Astrocyte of the cerebellum (primary cell): Measurements from ENCODE around the gene CYP1A2.

Experiments
- DNase-seq: peaks from one replicate; pipeline ENCODE4 v3.0.0-alpha.2; 2011; ENCODE audit warnings: low read depth
- H3K4me3 ChIP-seq: 2 replicates; pipeline ENCODE4 v1.5.1; 2011; ENCODE audit warnings: mild to moderate bottlenecking, low read depth, low read length, moderate library complexity
- in situ Hi-C: cut with HindIII; loops from 2 replicates; pipeline ENCODE4 v1.10.0; 2017; ENCODE audit warnings: low sequenced_read_pairs
- TF ChIP-seq, protein P1 (sequence below): IDR thresholded peaks from 2 replicates; pipeline ENCODE4 v1.5.1; 2012; ENCODE audit warnings: low read length, low read depth, moderate library complexity, mild to moderate bottlenecking; ENCODE audit errors: missing control alignments

Gene CYP1A2

DNA sequence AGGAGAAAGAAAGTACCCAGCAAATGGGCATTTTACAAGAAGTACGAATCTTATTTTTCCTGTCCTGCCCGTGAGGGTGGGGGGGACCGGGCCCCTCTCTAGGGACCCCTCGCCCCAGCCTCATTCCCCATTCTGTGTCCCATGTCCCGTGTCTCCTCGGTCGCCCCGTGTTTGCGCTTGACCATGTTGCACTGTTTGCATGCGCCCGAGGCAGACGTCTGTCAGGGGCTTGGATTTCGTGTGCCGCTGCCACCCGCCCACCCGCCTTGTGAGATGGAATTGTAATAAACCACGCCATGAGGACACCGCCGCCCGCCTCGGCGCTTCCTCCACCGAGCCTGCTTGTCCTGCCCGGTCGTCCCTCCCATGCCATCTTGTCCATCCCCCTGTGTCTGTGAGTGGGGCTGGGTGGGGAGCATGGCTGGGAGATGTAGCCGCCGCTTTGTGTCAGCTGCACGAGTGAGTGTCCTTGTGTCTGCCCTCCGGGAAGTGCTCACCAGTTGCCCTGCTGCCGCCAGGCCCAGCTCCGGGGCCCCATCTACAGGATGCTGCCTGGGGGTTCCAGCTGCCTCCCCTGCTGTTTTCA lies 54.3 kb downstream of the CYP1A2 start:
- no peak overlapping the region for H3K4me3 ChIP-seq
- no peak for DNase-seq
- in situ Hi-C loops, result no loop called here

DNA sequence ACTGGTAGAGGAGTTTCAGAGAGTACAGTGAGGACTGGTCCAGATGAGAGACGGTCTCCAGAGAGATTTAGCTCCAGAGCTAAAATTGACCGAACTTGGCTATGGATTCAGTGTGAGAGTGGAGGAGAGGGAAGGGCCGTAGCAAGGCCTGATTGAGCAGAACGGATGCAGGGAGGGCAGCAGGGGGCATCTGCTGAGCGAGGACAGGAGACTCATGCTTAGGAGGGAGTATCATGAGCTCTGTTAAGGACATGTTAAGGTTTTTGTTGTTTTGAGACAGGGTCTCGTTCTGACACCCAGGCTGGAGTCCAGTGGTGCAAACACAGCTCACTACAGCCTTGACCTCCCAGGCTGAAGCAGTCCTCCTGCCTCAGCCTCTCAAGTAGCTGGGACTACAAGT lies 56.3 kb downstream of the CYP1A2 start:
- in situ Hi-C loops, result no loop called here
- DNase-seq, result no peak
- TF ChIP-seq, protein P1, sequence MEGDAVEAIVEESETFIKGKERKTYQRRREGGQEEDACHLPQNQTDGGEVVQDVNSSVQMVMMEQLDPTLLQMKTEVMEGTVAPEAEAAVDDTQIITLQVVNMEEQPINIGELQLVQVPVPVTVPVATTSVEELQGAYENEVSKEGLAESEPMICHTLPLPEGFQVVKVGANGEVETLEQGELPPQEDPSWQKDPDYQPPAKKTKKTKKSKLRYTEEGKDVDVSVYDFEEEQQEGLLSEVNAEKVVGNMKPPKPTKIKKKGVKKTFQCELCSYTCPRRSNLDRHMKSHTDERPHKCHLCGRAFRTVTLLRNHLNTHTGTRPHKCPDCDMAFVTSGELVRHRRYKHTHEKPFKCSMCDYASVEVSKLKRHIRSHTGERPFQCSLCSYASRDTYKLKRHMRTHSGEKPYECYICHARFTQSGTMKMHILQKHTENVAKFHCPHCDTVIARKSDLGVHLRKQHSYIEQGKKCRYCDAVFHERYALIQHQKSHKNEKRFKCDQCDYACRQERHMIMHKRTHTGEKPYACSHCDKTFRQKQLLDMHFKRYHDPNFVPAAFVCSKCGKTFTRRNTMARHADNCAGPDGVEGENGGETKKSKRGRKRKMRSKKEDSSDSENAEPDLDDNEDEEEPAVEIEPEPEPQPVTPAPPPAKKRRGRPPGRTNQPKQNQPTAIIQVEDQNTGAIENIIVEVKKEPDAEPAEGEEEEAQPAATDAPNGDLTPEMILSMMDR, result no peak
- H3K4me3 ChIP-seq, result no peak overlapping the region

More for the DNA sequence above, 54.3 kb downstream of the CYP1A2 start:
- TF ChIP-seq, protein P1, result no peak
